Spinal cord (tissue), 10 donors: Measurements from ENCODE around the gene TECR. TPM values are rescaled to one million over a fixed set of nuclear protein-coding genes. Genes with fewer than 3 reads are reported as not detected.

Experiments
- DNase-seq, 6 donors: peaks; one replicate each; pipeline versions ENCODE4 v3.0.0 to v3.0.0-alpha.2; 2013 to 2015; ENCODE audit warnings: low spot score in 6 of 6, low read depth in 4 of 6
- H3K27ac ChIP-seq: one replicate; pipeline ENCODE4 v1.5.1; 2013; ENCODE audit warnings: low read depth, low read length, control low read depth
- H3K27me3 ChIP-seq: one replicate; pipeline ENCODE4 v1.6.1; 2013; ENCODE audit warnings: low read length; ENCODE audit not compliant: control insufficient read depth, insufficient read depth
- H3K36me3 ChIP-seq: one replicate; pipeline ENCODE4 v1.6.1; 2013; ENCODE audit warnings: low read length; ENCODE audit not compliant: control insufficient read depth, insufficient read depth
- H3K4me1 ChIP-seq: one replicate; pipeline ENCODE4 v1.6.1; 2013; ENCODE audit warnings: low read length; ENCODE audit not compliant: control insufficient read depth, insufficient read depth
- H3K4me3 ChIP-seq: one replicate; pipeline ENCODE4 v1.5.1; 2013; ENCODE audit warnings: low read depth, low read length, control low read depth
- H3K9me3 ChIP-seq: one replicate; pipeline ENCODE4 v1.6.1; 2013; ENCODE audit warnings: low read length; ENCODE audit not compliant: control insufficient read depth, insufficient read depth
- WGBS: methylation state at CpG from one replicate; pipeline ENCODE4 v1.1.5; 2013; ENCODE audit warnings: missing lambda C conversion rate; ENCODE audit not compliant: insufficient coverage; 5-methylcytosine and 5-hydroxymethylcytosine counted together
- polyA plus RNA-seq, 2 donors: library from polyadenylated mRNA; unstranded; fragments of 120-200 nt; gene quantifications; one replicate each; pipeline ENCODE4 v1.2.1, GENCODE V29; 2013; ENCODE audit not compliant: insufficient read length in 2 of 2
- total RNA-seq, 2 donors: library from RNA; depleted of rRNA in 1 of 2; stranded (reverse); fragments of 120-200 nt in 1 of 2; fragments of >200 nt in 1 of 2; gene quantifications; one replicate each; pipeline versions ENCODE4 v1.2.3 to v1.2.4, GENCODE V29; 2013 to 2014
- donor health status: healthy.

TECR gene
- total and polyA plus RNA-seq, 4 donors, result 38.1 to 210 (median 136) TPM

DNA sequence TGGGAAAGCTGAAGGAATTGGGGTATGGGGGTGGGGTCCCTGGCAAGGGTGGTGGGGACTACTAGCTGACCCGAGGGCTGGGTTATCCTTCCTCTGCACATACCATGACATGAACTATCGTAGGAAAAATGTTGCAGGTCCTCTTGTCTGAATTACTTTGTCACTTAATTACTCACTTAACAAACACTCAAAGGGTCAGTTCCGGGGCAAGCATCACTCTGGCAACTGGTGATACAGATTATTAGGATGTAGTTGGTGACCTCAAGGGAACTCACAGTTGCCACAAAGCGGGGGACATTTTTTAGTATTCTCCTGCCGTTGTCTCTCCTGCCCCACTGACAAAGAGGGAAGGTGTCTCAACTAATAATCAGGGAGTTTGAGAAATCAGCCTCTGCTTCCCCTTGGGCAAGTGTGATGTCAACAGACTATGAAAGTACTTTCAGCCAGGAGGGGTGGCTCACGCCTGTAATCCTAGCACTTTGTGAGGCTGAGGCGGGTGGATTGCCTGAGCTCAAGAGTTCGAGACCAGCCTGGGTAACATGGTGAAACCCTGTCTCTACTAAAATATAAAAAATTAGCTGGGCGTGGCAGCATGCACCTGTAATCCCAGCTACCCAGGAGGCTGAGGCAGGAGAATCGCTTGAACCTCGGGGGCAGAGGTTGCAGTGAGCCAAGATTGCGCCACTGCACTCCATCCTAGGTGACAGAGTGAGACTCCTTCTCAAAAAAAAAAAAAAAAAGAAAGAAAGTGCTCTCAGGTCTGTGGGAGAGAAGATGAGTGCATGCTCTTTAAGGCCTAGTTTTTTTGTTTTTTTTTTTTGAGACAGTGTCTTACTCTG is 21.5 kb upstream of the TECR start:
- Histone ChIP-seq H3K4me3 (no peak overlapping the region), H3K27ac (no peak overlapping the region), H3K36me3 (no peaks in the 10 kb centered on the region), H3K4me1 (no peaks in the 10 kb centered on the region), H3K27me3 (no peaks in the 10 kb centered on the region), H3K9me3 (no peaks in the 10 kb centered on the region)
- WGBS, result 83% methylated on average over 1 of the region's 12 CpGs
- no peak for DNase-seq

DNA sequence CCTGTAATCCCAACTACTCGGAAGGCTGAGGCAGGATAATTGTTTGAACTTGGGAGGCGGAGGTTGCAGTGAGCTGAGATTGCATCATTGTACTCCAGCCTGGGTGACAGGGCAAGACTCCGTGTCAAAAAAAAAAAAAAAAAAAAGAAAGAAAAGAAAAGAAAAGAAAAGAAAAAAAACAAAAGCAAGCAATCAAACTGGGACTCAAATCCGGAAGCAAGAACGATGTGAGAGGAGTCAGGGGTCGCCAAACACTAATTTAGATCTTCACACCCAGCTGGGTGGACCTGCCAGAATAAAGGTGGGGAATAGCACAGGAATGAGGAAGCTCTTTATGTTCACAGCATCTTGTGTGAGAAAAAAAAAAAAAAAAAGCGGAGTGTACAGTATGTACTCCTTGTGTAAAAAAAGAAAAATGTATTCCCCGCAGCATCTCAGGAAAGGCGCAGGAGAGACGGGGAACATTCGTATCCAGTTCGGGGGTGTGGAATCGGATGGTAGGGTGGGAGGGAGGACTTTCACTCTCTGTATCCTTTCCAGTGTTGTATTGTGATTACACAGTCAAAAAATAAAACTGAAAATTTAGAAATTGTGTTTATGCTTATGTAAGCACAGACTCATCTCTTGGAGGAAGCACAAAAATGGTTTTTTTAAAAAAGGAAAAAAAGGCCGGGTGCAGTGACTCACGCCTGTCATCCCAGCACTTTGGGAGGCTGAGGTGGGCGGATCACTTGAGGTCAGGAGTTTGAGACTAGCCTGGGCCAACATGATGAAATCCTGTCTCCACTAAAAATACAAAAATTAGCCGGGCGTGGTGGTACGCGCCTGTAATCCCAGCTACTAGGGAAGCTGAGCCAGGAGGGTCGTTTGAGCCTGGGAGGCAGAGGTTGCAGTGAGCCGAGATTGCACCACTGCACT is 18.8 kb upstream of the TECR start:
- DNase-seq, result no peak
- H3K36me3 ChIP-seq, result peaks cover 20% of the 10 kb centered on the region
- H3K4me3 ChIP-seq, result no peak overlapping the region
- H3K9me3 ChIP-seq, result no peaks in the 10 kb centered on the region
- H3K4me1 ChIP-seq, result peaks cover 6% of the 10 kb centered on the region
- H3K27ac ChIP-seq, result no peak overlapping the region
- WGBS, result 81% methylated on average over 13 of the region's 22 CpGs
- no peaks in the 10 kb centered on the region for H3K27me3 ChIP-seq

DNA sequence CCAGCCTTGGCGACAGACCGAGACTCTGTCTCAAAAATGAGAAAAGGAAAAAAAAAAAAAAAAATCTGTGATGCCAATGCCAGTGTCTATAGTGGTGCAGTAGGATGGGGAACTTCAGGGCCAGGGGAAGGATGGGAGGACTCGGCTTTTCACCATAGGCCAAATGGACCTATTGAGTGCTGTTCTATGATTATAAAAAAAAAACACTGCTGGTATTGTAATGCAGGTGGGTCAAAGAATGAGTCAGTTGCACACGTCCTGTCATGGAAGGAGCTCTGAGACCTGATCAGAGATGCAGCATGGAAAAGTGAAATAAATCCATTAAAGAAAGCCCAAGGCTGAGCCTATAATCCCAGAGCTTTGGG is 18.2 kb upstream of the TECR start:
- WGBS, result 98% methylated on average over 4 of the region's 4 CpGs
- Histone ChIP-seq H3K9me3 (no peaks in the 10 kb centered on the region), H3K27me3 (no peaks in the 10 kb centered on the region), H3K4me3 (no peak overlapping the region), H3K4me1 (peaks cover 12% of the 10 kb centered on the region), H3K27ac (no peak overlapping the region), H3K36me3 (peaks cover 27% of the 10 kb centered on the region)
- no peak for DNase-seq

DNA sequence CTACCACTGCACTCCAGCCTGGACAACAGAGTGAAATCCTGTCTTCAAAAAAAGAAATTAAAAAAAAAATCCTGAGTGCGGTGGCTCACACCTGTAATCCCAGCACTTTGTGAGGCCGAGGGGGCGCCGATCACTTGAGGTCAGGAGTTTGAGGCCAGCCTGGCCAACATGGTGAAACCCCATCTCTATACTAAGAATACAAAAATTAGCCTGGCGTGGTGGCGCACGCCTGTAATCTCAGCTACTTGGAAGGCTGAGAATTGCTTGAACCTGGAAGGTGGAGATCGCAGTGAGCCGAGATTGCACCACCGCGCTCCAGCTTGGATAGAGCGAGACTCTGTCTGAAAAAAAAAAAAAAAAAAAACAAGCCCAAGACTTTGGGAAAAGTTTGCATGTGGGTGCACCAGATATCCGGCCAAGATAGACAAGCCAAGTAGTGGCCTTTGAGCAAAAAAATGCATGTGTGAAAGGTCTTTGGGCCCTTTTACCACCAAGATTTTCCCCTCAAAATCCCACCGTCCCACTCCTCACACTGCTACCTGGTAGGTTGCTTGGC is 16.9 kb upstream of the TECR start:
- 88% methylated on average over 9 of the region's 14 CpGs for WGBS
- H3K27me3 ChIP-seq, result no peaks in the 10 kb centered on the region
- no peak overlapping the region for H3K27ac ChIP-seq
- H3K36me3 ChIP-seq, result peaks cover 33% of the 10 kb centered on the region
- DNase-seq, result no peak
- no peaks in the 10 kb centered on the region for H3K9me3 ChIP-seq
- H3K4me3 ChIP-seq, result no peak overlapping the region
- peaks cover 22% of the 10 kb centered on the region for H3K4me1 ChIP-seq

DNA sequence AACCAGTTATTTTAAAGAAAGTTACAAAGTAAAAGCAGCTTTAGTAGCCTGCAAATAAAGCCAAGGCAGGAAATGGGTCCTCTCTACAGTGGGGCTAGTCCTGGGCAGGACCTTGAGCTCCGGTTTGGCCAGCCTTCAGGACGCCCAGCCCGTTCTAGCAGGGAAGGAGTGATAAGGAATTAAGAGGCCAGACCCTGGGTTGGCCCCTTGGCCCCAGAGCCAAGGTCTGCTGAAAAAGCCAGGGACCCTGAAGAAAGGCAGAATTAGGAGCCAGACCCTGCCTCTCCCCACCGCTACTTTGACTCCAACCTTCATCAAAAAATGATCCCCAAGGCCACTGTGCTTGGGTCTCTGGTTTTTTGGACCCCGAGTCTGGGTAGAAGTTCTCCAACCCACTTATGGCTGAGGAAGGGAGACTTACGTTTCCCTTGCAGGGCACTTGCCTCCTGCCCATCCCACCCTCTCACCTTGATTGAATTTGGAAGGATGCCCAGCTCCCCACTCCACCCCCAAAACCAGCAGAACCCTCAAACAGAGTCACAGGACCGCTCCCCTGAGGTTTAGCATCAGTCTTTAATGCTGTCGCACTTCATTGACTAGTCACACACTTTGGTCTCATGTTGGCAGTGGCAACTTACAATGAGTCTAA is 15.1 kb upstream of the TECR start:
- H3K27ac ChIP-seq, result no peak overlapping the region
- no peak overlapping the region for H3K4me3 ChIP-seq
- H3K27me3 ChIP-seq, result no peaks in the 10 kb centered on the region
- no peaks in the 10 kb centered on the region for H3K9me3 ChIP-seq
- H3K36me3 ChIP-seq, result peaks cover 33% of the 10 kb centered on the region
- peaks cover 30% of the 10 kb centered on the region for H3K4me1 ChIP-seq
- no peak for DNase-seq
- 87% methylated on average over 6 of the region's 8 CpGs for WGBS

DNA sequence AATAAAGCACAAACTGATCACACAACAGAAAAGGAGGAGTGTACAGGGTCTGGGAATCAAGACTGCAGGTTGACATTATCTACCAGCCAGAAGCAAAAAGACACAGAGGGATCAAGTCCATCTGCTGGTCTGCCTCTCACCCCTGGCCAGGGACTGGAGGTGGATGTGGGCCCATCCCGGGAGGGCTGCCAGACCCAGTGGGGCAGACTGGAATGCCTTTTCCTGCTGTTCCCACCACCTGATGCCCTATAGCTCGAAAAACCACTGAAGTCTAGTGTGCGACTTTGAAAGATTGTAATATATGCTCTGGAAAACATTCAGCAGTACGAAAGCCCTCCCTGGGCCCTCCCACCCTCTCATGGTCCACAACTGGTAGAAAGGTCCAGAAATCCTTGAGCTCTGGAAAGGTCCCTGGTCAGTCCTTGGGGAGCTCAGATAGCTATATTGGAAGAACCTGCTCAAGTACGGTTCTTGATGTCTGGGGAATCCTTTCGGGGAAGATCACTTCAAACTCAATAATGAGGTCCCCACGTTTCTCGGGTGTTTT is 13.8 kb upstream of the TECR start:
- H3K27ac ChIP-seq, result no peak overlapping the region
- 86% methylated on average over 3 of the region's 8 CpGs for WGBS
- peaks cover 36% of the 10 kb centered on the region for H3K4me1 ChIP-seq
- H3K27me3 ChIP-seq, result no peaks in the 10 kb centered on the region
- DNase-seq, result no peak
- peaks cover 33% of the 10 kb centered on the region for H3K36me3 ChIP-seq
- no peaks in the 10 kb centered on the region for H3K9me3 ChIP-seq
- no peak overlapping the region for H3K4me3 ChIP-seq

DNA sequence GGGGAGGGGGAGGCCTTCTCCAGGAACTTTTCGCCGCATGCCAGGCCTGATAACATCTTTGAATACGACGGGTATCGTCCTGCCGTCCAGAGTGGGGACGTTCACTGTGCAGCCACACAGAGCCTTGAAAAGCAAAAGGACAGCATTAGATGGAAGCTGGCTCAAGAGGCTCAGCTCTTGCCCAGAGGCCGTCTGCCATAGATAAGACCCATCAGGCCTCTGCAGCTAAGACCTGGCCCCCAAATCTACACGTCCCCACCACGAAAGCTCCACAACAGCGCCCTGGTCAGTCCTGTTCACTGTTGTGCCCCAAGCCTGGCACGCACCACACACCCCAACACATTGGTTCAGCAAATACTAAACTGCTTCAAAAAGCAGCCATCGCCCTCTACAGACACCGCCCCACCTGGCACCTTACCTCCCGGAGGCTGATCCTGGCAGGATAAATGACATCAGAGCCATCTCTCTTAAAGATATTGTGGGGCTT is 13.3 kb upstream of the TECR start:
- WGBS, result 87% methylated on average over 12 of the region's 15 CpGs
- H3K27ac ChIP-seq, result no peak overlapping the region
- no peak for DNase-seq
- H3K27me3 ChIP-seq, result no peaks in the 10 kb centered on the region
- no peaks in the 10 kb centered on the region for H3K9me3 ChIP-seq
- H3K36me3 ChIP-seq, result peaks cover 33% of the 10 kb centered on the region
- H3K4me1 ChIP-seq, result peaks cover 36% of the 10 kb centered on the region
- H3K4me3 ChIP-seq, result peak overlapping the region; percentile 94

DNA sequence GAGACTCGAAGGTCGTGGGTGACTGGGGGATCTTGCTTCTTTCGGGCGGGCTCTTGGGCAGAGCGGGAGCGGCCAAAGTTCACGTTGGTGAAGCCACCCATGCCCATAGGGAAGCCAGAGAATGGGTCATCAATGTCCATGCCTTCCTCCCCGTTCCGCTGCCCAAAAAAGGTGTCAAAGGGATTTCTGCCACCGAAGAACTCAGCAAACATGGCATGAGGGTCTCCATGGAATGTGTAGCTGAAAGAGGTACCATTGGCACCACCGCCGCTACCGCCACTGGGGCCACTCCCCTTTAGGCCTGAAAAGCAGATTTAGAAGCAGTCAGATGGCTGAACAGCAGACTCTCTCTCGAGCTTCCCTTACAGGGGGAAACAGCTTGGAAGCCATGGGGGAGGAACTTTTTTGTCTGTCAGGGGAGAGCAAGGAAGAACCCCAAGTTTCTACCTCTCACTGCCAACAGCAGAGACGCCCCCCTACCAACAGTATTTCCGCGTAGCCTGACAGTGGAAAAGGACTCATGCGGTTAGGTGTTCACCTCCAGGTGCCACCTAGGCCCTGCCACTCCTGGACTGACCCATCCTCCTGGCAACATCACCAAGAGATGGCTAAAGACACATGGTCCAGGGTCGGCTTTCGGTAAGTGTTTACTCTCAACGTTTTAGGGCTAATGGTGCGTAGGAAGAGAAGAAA is 12.5 kb upstream of the TECR start:
- Histone ChIP-seq H3K27ac (peak overlapping the region; percentile 86), H3K4me1 (peaks cover 36% of the 10 kb centered on the region), H3K9me3 (no peaks in the 10 kb centered on the region), H3K27me3 (no peaks in the 10 kb centered on the region), H3K36me3 (peaks cover 33% of the 10 kb centered on the region), H3K4me3 (peak overlapping the region; percentile 94)
- WGBS, result 47% methylated on average over 8 of the region's 22 CpGs
- DNase-seq, result no peak
